Osteoblast (primary cell): ENCODE data around the gene MAFB. TPM values are rescaled to one million over a fixed set of nuclear protein-coding genes. Genes with fewer than 3 reads are reported as not detected.

Experiments
- DNase-seq: peaks from one replicate; pipeline ENCODE4 v3.0.0; 2011; ENCODE audit warnings: low spot score, mixed read lengths; ENCODE audit not compliant: insufficient read length; ENCODE audit errors: missing footprints
- H2AFZ ChIP-seq: 2 replicates; pipeline ENCODE4 v1.6.0; 2011; ENCODE audit warnings: mild to moderate bottlenecking, low read length
- H3K27ac ChIP-seq: 2 replicates; pipeline ENCODE4 v1.5.1; 2011; ENCODE audit warnings: mild to moderate bottlenecking, low read depth, low read length, moderate library complexity
- H3K27me3 ChIP-seq: 2 replicates; pipeline ENCODE4 v1.6.0; 2012; ENCODE audit warnings: mild to moderate bottlenecking, control low read depth, inconsistent platforms, low read length, moderate library complexity; ENCODE audit not compliant: insufficient read depth
- H3K36me3 ChIP-seq: 2 replicates; pipeline ENCODE4 v1.5.1; 2011; ENCODE audit warnings: mild to moderate bottlenecking, low read length, control low read depth, moderate library complexity; ENCODE audit not compliant: insufficient read depth
- H3K4me1 ChIP-seq: 2 replicates; pipeline ENCODE4 v1.5.1; 2011; ENCODE audit warnings: mild to moderate bottlenecking, low read length, control low read depth, moderate library complexity; ENCODE audit not compliant: insufficient read depth
- H3K4me2 ChIP-seq: 2 replicates; pipeline ENCODE4 v1.6.0; 2011; ENCODE audit warnings: mild to moderate bottlenecking, low read length; ENCODE audit not compliant: insufficient read depth
- H3K4me3 ChIP-seq: fragments of 200-600 bp; sonication (generic); 3 replicates; pipeline ENCODE4 v1.5.1; 2012; ENCODE audit warnings: mild to moderate bottlenecking, low read length, inconsistent platforms; ENCODE audit not compliant: insufficient read depth
- H3K79me2 ChIP-seq: 2 replicates; pipeline ENCODE4 v1.6.0; 2012; ENCODE audit warnings: mild to moderate bottlenecking, low read length, control low read depth, inconsistent platforms; ENCODE audit not compliant: insufficient read depth
- H3K9me3 ChIP-seq: 2 replicates; pipeline ENCODE4 v1.5.1; 2011; ENCODE audit warnings: low read depth, low read length, control low read depth
- H4K20me1 ChIP-seq: 2 replicates; pipeline ENCODE4 v1.6.0; 2012; ENCODE audit warnings: mild to moderate bottlenecking, low read length, control low read depth; ENCODE audit not compliant: insufficient read depth
- CTCF ChIP-seq: IDR thresholded peaks from 2 replicates; pipeline ENCODE4 v1.5.1; 2011; ENCODE audit warnings: mild to moderate bottlenecking, low read depth, low read length, moderate library complexity; ENCODE audit errors: extremely low read depth
- total RNA-seq: library from RNA; depleted of rRNA; stranded (reverse); fragments of >200 nt; gene quantifications from 2 replicates; pipeline ENCODE4 v1.2.3, GENCODE V29; 2012

Gene MAFB
- total RNA-seq, 1 donor: 12.7 TPM

- Histone ChIP-seq H3K9me3 (no peaks in the 10 kb centered on the region), H3K36me3 (no peaks in the 10 kb centered on the region), H4K20me1 (no peaks in the 10 kb centered on the region), H3K4me2 (no peak overlapping the region), H3K4me1 (no peaks in the 10 kb centered on the region), H3K27ac (no peak overlapping the region), H3K4me3 (no peak overlapping the region), H3K79me2 (no peaks in the 10 kb centered on the region), H2AFZ (no peak overlapping the region), H3K27me3 (no peaks in the 10 kb centered on the region)
- no peak for DNase-seq
- TF ChIP-seq CTCF: no peak
Measured at GRCh38 chr20:40666336-40666735, 22.7 kb downstream of the MAFB start.

DNA sequence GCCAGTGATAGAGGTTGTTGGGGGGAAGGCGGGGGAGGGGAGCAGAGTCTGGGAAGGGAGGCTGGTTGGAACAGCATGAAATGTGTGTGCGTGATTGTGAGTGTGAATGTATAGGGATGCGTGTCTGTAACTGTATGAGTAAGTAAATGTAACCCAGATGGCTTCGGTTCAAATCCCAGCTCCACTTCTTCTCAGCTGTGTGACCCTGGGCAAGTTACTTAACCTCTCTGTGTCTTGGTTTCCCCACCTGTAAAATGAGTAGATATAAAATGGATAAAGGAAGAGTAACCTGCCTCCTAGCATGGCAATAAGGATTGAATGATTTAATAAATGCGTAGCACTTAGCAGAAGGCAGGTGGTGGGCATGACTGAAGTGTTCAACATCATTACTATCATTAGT lies 24.1 kb downstream of the MAFB start:
- Histone ChIP-seq H2AFZ (no peak overlapping the region), H3K79me2 (no peaks in the 10 kb centered on the region), H3K4me3 (no peak overlapping the region), H3K4me1 (no peaks in the 10 kb centered on the region), H3K27me3 (no peaks in the 10 kb centered on the region), H4K20me1 (no peaks in the 10 kb centered on the region), H3K9me3 (no peaks in the 10 kb centered on the region), H3K4me2 (no peak overlapping the region), H3K27ac (no peak overlapping the region), H3K36me3 (no peaks in the 10 kb centered on the region)
- no peak for TF ChIP-seq CTCF
- DNase-seq: no peak

- DNase-seq: no peak
- no peak overlapping the region for H2AFZ ChIP-seq
Measured at GRCh38 chr20:40663991-40664880, 24.8 kb downstream of the MAFB start.

More at GRCh38 chr20:40663991-40664880, 24.8 kb downstream of the MAFB start:
- H3K4me2 ChIP-seq: no peak overlapping the region
- H3K9me3 ChIP-seq: no peaks in the 10 kb centered on the region
- H3K36me3 ChIP-seq: no peaks in the 10 kb centered on the region
- TF ChIP-seq CTCF: no peak
- H4K20me1 ChIP-seq: no peaks in the 10 kb centered on the region
- H3K27me3 ChIP-seq: peaks cover 3% of the 10 kb centered on the region
- H3K4me1 ChIP-seq: no peaks in the 10 kb centered on the region
- no peak overlapping the region for H3K4me3 ChIP-seq
- H3K79me2 ChIP-seq: no peaks in the 10 kb centered on the region
- no peak overlapping the region for H3K27ac ChIP-seq
